T-helper 9 cell (primary cell): ENCODE results near the gene MAPRE3.

Source experiments
- DNase-seq: peaks from one replicate; pipeline ENCODE4 v3.0.0-alpha.2; 2020

The MAPRE3 gene

GRCh38 chr2:27042985-27043634, 72.7 kb downstream of the MAPRE3 start:
- DNase-seq: no peak

GRCh38 chr2:27049422-27050280, 79.2 kb downstream of the MAPRE3 start:
- DNase-seq: peak; percentile 53

- peak; percentile 88 for DNase-seq
Measured at GRCh38 chr2:27050281-27050995, 80.0 kb downstream of the MAPRE3 start.

- peak; percentile 94 for DNase-seq
Measured at GRCh38 chr2:27050996-27051901, 80.8 kb downstream of the MAPRE3 start, which contains the start of gene AGBL5. Gene AGBL5, plus strand, starts transcription at chr2:27051668. Its CDS starts 1,291 bp downstream, at chr2:27052959.

GRCh38 chr2:27051902-27052645, 81.6 kb downstream of the MAPRE3 start:
- no peak for DNase-seq

- DNase-seq: no peak
Measured at GRCh38 chr2:27053321-27053720, 82.9 kb downstream of the MAPRE3 start.

- DNase-seq: no peak
Measured at GRCh38 chr2:27053776-27054175, 83.3 kb downstream of the MAPRE3 start.

- DNase-seq: no peak
Measured at GRCh38 chr2:27054721-27055120, 84.3 kb downstream of the MAPRE3 start.

- no peak for DNase-seq
Measured at GRCh38 chr2:27057184-27057583, 86.7 kb downstream of the MAPRE3 start.

- no peak for DNase-seq
Measured at GRCh38 chr2:27058210-27058609, 87.8 kb downstream of the MAPRE3 start.

- DNase-seq: no peak
Measured at GRCh38 chr2:27059141-27059820, 88.8 kb downstream of the MAPRE3 start.

- no peak for DNase-seq
Measured at GRCh38 chr2:27060323-27060722, 89.9 kb downstream of the MAPRE3 start.

GRCh38 chr2:27065128-27065527, 94.7 kb downstream of the MAPRE3 start:
- DNase-seq: no peak

GRCh38 chr2:27067385-27067784, 96.9 kb downstream of the MAPRE3 start:
- DNase-seq: no peak

GRCh38 chr2:27069436-27069835, 99.0 kb downstream of the MAPRE3 start:
- DNase-seq: no peak

GRCh38 chr2:27069961-27070618, 99.7 kb downstream of the MAPRE3 start:
- no peak for DNase-seq

GRCh38 chr2:27070653-27071276, 100.3 kb downstream of the MAPRE3 start:
- DNase-seq: no peak

- DNase-seq: peak; percentile 81
Measured at GRCh38 chr2:27071277-27071989, 101.0 kb downstream of the MAPRE3 start, which contains the start of gene OST4. Gene OST4, minus strand, starts transcription at chr2:27071654.
